Mesenteric fat pad (tissue), 1 donor: ENCODE measurements around the gene IGLL5. TPM values are rescaled to one million over a fixed set of nuclear protein-coding genes. Genes with fewer than 3 reads are reported as not detected.
"Not testable (repeated sequence)": the region's sequence is repeated elsewhere in the genome, so short reads cannot be mapped to it uniquely, and the experiment has no call there.

ENCODE experiments used
- DNase-seq: peaks from one replicate; pipeline ENCODE4 v3.0.0-alpha.2; 2020; ENCODE audit warnings: low spot score
- total RNA-seq: library from RNA; stranded (reverse); fragmentation: NEBNext Ultra II Directional; extraction: Animal tissue kit (Norgen Biotek cat#: 25700); gene quantifications from one replicate; pipeline ENCODE4 v1.2.1, GENCODE V29; 2021
- donor health status: DM: yes; HTN: yes; CAD: no.

Gene IGLL5
- total RNA-seq, 1 donor from 2014 or later, result not detected

- DNase-seq, result peak; percentile 82
Measured at GRCh38 chr22:22899342-22900080, 11.9 kb downstream of the IGLL5 start.

GRCh38 chr22:22900527-22901205 lies 13.1 kb downstream of the IGLL5 start:
- DNase-seq, result not testable (repeated sequence)

DNA sequence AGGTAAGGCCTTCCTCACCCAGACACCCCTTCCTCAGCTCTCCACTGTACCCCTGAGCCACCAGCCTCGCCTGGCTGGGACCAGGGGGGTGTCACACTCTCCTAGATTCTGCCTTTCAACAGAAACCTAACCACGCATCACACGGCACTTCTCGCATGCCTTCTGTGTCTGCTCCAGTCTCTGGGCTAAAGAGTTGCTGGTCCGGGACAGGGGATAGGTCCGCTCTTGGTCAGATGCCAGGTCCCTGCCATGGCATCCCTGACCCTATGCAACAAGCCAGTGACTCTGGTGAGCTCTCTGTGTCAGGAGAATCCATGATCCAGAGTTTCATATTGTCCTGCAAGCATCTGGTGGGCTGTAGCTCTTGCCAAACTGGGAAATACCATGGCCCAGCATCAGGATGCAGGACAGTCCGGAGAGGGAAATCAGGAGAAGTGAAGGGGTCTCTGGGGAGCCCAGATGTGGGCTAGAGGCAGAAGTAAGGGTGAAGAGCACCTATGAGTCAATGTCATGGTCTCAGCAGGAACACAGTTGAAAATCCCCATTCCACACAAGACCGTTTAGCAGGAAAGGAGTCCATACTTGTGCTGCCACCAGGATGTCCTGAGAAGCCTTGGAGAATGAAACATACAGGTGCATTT lies 14.1 kb downstream of the IGLL5 start:
- no peak for DNase-seq

- no peak for DNase-seq
Measured at GRCh38 chr22:22902247-22903001, 14.8 kb downstream of the IGLL5 start.

GRCh38 chr22:22903355-22903777 lies 15.8 kb downstream of the IGLL5 start:
- no peak for DNase-seq

DNA sequence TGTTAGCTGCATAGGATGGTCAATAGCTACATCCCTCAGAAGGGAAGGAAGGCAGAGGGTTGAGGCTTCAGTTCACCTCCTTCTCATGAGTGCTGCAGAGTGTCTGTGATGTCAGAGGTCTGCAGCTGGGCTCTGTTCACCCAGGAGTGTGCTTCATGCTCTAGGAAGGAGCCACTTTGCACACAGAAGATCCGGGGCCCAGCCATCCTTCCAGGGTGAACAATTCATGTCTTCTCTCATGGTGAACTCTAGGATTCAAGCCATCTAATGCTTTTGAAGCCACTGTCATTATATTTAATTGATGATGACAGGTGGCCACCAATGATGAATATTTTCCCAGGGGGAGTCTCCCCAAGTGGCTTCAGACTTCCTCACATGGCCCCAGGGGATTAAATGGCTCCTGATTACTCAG lies 16.2 kb downstream of the IGLL5 start:
- not testable (repeated sequence) for DNase-seq

DNA sequence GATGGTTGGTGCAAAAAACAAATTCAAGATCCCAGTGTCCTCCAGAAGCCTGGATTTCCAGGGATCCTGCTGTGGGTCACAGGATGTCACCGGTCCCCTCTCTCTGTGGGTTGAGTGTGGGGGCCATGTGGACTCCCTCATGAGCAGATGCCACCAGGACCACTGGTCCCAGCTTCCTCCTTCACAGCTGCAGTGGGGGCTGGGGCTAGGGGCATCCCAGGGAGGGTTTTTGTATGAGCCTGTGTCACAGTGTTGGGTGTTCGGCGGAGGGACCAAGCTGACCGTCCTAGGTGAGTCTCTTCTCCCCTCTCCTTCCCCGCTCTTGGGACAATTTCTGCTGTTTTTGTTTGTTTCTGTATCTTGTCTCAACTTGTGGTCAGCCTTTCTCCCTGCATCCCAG lies 17.1 kb downstream of the IGLL5 start:
- DNase-seq, result not testable (repeated sequence)

- not testable (repeated sequence) for DNase-seq
Measured at GRCh38 chr22:22906391-22906790, 18.8 kb downstream of the IGLL5 start.

- no peak for DNase-seq
Measured at GRCh38 chr22:22906907-22907550, 19.4 kb downstream of the IGLL5 start.

DNA sequence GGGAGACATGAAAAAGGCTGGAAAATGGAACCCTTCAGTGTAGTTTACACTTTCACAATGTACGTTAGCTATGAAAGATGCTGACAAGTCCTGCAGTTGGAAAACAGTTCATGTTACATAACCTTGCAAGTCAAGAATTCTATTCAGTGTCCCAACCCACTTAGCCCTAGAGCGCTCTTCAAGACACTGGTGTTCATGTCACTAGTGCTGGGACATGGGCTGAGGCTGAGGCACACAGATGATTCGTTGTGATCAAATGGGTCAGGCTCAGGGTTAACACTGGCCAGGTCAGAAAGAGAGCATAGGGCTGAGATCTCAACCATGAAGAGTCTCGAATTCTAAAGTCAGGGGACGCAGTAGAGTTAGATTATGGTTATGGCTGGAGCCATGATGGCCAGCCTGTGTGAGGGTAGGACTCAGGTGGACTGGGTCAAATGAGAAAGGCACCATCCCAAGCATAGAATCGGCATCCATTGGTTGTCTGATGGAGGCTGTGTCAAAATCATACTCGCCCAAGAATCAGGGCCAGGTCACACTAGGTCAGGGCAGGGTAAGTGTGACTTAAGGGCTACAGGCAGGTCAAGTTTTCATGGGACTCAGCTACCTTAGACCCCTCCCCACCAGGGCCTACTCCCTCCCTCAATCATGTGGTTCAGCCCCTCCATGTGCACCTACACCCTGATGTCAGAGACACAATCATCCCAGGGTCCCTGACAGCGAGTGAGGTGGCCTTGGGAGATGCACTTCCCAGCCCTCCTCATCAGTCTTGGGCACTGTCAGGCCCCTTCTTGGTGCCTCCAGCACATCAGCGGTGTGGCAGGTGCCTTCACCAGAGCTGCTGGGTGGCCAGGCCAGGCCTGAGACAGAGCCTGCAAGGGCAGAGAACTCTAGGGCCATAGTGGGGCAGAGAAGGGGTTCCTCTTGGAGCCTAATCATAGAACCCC lies 20.2 kb downstream of the IGLL5 start:
- no peak for DNase-seq

GRCh38 chr22:22908495-22908861 lies 20.9 kb downstream of the IGLL5 start:
- no peak for DNase-seq

DNA sequence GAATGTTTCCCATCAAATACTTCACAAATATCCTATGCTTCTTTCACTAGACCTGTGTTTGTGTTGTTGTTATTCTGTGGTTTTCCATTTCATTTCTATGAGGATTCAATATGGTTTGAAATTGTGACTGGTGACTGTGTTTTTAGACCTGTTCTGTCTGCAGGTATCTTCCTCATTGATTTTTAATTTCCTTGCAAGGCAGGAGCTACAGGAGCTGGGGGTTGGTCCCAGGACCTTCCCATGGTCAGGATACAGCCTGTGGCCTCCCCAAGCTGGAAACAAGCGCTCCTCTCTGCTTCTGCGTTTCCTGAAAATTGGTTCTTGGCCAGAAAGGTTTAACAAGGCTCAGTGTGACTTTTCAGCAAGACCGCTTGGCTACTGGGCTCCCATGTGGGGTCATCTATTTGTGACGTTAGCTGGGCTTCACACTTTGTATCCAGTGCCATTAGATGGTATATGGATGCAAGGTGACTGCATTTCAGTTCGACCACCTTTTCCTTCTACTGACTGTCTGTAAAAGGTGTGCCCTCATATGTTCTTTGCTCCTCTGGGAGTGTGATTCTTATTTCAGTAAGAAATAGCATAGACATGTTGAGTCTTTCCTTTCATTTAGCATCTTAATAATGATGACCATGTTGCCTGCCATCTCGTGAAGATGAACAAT lies 21.5 kb downstream of the IGLL5 start:
- no peak for DNase-seq

GRCh38 chr22:22909605-22910271 lies 22.1 kb downstream of the IGLL5 start:
- no peak for DNase-seq

GRCh38 chr22:22910272-22911240 lies 22.9 kb downstream of the IGLL5 start:
- no peak for DNase-seq

- no peak for DNase-seq
Measured at GRCh38 chr22:22911327-22912134, 23.9 kb downstream of the IGLL5 start.

DNA sequence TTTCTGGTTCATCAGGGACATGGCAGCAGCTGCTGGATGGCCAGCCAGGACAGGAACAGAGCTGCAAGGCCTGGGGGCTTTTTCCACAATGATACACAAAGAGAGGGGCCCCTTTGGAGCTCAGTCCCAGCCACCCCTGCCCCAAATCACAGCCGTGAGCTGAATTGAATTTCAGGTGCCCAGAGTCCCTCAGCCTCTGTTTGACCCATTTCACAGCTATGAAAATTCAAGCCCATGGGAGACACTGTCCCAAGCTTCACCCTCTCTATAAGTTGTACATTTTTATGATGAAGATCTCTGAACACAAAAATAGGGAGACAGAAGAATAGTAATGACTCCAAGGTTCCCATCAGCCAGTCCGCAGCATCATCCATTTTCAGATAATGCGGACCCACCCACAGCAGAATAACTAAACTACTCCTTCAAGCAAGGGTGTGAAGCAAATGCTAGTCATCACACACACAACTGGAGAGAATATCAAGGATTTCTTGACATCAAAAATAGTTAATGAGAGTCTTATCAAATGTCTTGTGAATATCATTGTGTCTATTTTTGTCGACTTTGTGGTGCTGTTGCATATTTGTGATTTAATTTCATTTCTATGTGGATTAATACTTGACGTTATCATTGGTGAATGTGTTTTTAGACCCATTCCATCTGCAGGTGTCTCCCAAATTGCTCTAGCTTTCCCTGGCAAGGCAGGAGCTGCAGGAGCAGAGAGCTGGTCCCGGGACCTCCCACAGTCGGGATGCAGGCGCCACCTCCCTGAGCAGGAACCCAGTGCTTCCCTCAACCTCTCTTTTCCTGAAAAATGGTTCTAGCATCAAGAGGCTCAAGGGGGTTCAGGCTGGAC lies 24.7 kb downstream of the IGLL5 start:
- DNase-seq, result no peak
